ENCODE measurements around the gene CHI3L2. TPM values are rescaled to one million over a fixed set of nuclear protein-coding genes. Genes with fewer than 3 reads are reported as not detected.
A peak's percentile ranks its signal among the peaks of the same experiment; 100 is the strongest.

The CHI3L2 gene
- total RNA-seq, 1 experiment from 2014 or later: not detected

GRCh38 chr1:111197598-111198284, 29.8 kb upstream of the CHI3L2 start:
- H4K20me1 ChIP-seq (ENCODE audit: insufficient read depth): no peaks in the 10 kb centered on the region
- intact Hi-C loops (cut with micrococcal nuclease; ENCODE audit: unreplicated experiment): no loop called here
- peaks cover 15% of the 10 kb centered on the region for H3F3A ChIP-seq (ENCODE audit: insufficient read depth, low read depth)
- POLR2A ChIA-PET (ENCODE audit: unreplicated experiment): no interaction called here
- DNase-seq: no peak
- H3K27ac ChIP-seq: no peak overlapping the region
- H3K9me3 ChIP-seq (ENCODE audit: insufficient read depth, low read depth): no peaks in the 10 kb centered on the region
- H3K79me2 ChIP-seq (ENCODE audit: low read depth): peaks cover 23% of the 10 kb centered on the region
- peaks cover 54% of the 10 kb centered on the region for H3K4me1 ChIP-seq (replicated peaks; ENCODE audit: insufficient read depth)
- no peaks in the 10 kb centered on the region for H3K27me3 ChIP-seq (ENCODE audit: insufficient read depth, low read depth)
- H2AFZ ChIP-seq: no peak overlapping the region
- no TSS peak for BruUV-seq (replicated peaks)
- TF ChIP-seq CTCF (conservative IDR thresholded peaks at IDR 0.05) (0 out of 2 replicates have a peak, but pooled peaks have one; percentile 22), EZH2 (IDR thresholded peaks at IDR 0.05; ENCODE audit: low read depth) (no peak)
- H3K4me3 ChIP-seq: no peak overlapping the region
- 0 out of 2 replicates have a peak, but pooled peaks cover 15% of the 10 kb centered on the region for H3K36me3 ChIP-seq (ENCODE audit: low read depth)
- H3K9me2 ChIP-seq (ENCODE audit: insufficient read depth): no peaks in the 10 kb centered on the region
- H3K4me2 ChIP-seq: no peak overlapping the region
- CTCF ChIA-PET: no interaction called here

- DNase-seq: no peak
- Histone ChIP-seq H3K4me1 (replicated peaks; ENCODE audit: insufficient read depth) (peaks cover 51% of the 10 kb centered on the region), H3K4me3 (no peak overlapping the region), H3K79me2 (ENCODE audit: low read depth) (peaks cover 31% of the 10 kb centered on the region), H4K20me1 (ENCODE audit: insufficient read depth) (no peaks in the 10 kb centered on the region), H3K4me2 (no peak overlapping the region), H3K27me3 (ENCODE audit: insufficient read depth, low read depth) (no peaks in the 10 kb centered on the region), H3K9me3 (ENCODE audit: insufficient read depth, low read depth) (no peaks in the 10 kb centered on the region), H2AFZ (no peak overlapping the region), H3K36me3 (ENCODE audit: low read depth) (0 out of 2 replicates have a peak, but pooled peaks cover 15% of the 10 kb centered on the region), H3K9me2 (ENCODE audit: insufficient read depth) (no peaks in the 10 kb centered on the region), H3K27ac (no peak overlapping the region), H3F3A (ENCODE audit: insufficient read depth, low read depth) (peaks cover 23% of the 10 kb centered on the region)
- TF ChIP-seq EZH2 (IDR thresholded peaks at IDR 0.05; ENCODE audit: low read depth) (no peak), CTCF (conservative IDR thresholded peaks at IDR 0.05) (no peak)
- BruUV-seq (replicated peaks): no TSS peak
- CTCF ChIA-PET: no interaction called here
- POLR2A ChIA-PET (ENCODE audit: unreplicated experiment): no interaction called here
- intact Hi-C loops (cut with micrococcal nuclease; ENCODE audit: unreplicated experiment): no loop called here
These were observed 28.7 kb upstream of the CHI3L2 start for GRCh38 chr1:111198836-111199235.

GRCh38 chr1:111199329-111199728, 28.2 kb upstream of the CHI3L2 start:
- Histone ChIP-seq H4K20me1 (ENCODE audit: insufficient read depth) (no peaks in the 10 kb centered on the region), H3K27ac (no peak overlapping the region), H3K36me3 (ENCODE audit: low read depth) (0 out of 2 replicates have a peak, but pooled peaks cover 12% of the 10 kb centered on the region), H3K9me3 (ENCODE audit: insufficient read depth, low read depth) (no peaks in the 10 kb centered on the region), H3F3A (ENCODE audit: insufficient read depth, low read depth) (peaks cover 18% of the 10 kb centered on the region), H3K27me3 (ENCODE audit: insufficient read depth, low read depth) (no peaks in the 10 kb centered on the region), H3K4me3 (no peak overlapping the region), H3K9me2 (ENCODE audit: insufficient read depth) (no peaks in the 10 kb centered on the region), H2AFZ (no peak overlapping the region), H3K4me2 (no peak overlapping the region), H3K4me1 (replicated peaks; ENCODE audit: insufficient read depth) (peaks cover 46% of the 10 kb centered on the region), H3K79me2 (ENCODE audit: low read depth) (peaks cover 31% of the 10 kb centered on the region)
- no peak for DNase-seq
- ChIA-PET POLR2A (ENCODE audit: unreplicated experiment) (no interaction called here), CTCF (no interaction called here)
- no TSS peak for BruUV-seq (replicated peaks)
- intact Hi-C loops (cut with micrococcal nuclease; ENCODE audit: unreplicated experiment): no loop called here
- no peak for TF ChIP-seq EZH2 (IDR thresholded peaks at IDR 0.05; ENCODE audit: low read depth)
- TF ChIP-seq CTCF (conservative IDR thresholded peaks at IDR 0.05): no peak

Measured in PC-9 (cell line).